Measurements from ENCODE around the gene ARHGAP8. TPM values are rescaled to one million over a fixed set of nuclear protein-coding genes. Genes with fewer than 3 reads are reported as not detected.

Gene ARHGAP8
- total and polyA plus RNA-seq, 2 donors (not counting 3 experiments of a cell fraction or from before 2014, with no cell fraction given): not detected

DNA sequence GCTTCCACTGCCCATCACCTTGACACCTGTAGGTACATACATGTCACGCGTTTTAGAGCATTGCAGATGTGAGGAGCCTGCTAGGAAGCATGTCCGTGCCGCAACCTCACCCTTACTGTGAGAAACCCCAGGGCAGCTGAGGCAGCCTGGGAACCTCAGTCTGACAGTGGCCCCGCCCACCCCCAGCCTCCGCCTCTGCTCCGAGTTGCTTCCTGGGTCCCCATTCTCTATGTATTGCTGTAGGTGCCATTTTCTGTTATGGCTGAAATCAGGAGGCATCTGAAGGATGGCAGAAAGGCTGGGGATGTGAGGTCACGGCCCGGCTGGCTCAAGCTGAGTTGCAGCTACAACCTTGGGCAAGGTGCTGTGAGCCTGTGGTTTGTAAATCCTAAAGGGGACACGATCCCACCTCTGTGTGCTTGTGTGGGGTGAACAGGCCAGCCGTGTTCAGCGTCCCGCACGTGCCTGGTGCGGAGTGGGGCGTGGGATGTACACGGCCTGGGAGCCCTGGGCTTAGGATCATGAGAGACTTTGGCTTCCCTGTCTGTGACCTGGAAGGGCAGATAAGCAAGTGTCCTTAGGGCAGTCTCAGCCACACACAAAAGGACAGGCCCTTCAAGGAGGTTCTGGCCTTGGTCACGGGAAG is 154.7 kb downstream of the ARHGAP8 start:
- Histone ChIP-seq H3K9me1 (replicated peaks; ENCODE audit: control insufficient read depth, extremely low read depth, insufficient read depth, low read length) (no peaks in the 10 kb centered on the region), H3K27ac (ENCODE audit: insufficient read depth, low read depth, low read length) (no peak overlapping the region), H4K20me1 (replicated peaks; ENCODE audit: control insufficient read depth, extremely low read depth, insufficient read depth, low read length) (no peaks in the 10 kb centered on the region), H3K27me3 (ENCODE audit: control insufficient read depth in 2 of 2, insufficient read depth in 2 of 2, low read length in 2 of 2) (no peaks in the 10 kb centered on the region), H3K4me1 (ENCODE audit: control insufficient read depth, extremely low read depth, insufficient read depth, low read length) (no peaks in the 10 kb centered on the region), H3K4me3 (replicated peaks in 1 of 3; ENCODE audit: insufficient read depth in 1 of 3, low read depth in 1 of 3, low read length in 3 of 3) (no peak overlapping the region), H2AFZ (ENCODE audit: low read depth, low read length) (no peak overlapping the region), H3K4me2 (ENCODE audit: insufficient read depth, low read length) (no peak overlapping the region), H3K9me3 (replicated peaks; ENCODE audit: control insufficient read depth, insufficient read depth, low read length) (no peaks in the 10 kb centered on the region), H3K36me3 (ENCODE audit: control insufficient read depth in 2 of 2, extremely low read depth in 1 of 2, insufficient read depth in 2 of 2, low read length in 2 of 2) (no peaks in the 10 kb centered on the region), H3K9ac (replicated peaks; ENCODE audit: extremely low read depth, insufficient read depth, low read length) (no peak overlapping the region), H3K79me2 (ENCODE audit: control insufficient read depth, insufficient read depth, low read length) (no peaks in the 10 kb centered on the region)
- FAIRE-seq (no peak), DNase-seq (ENCODE audit: low read depth, low spot score) (no peak)
- CTCF ChIA-PET: no interaction called here
- BruUV-seq (replicated peaks): no TSS peak
- TF ChIP-seq, protein P1, sequence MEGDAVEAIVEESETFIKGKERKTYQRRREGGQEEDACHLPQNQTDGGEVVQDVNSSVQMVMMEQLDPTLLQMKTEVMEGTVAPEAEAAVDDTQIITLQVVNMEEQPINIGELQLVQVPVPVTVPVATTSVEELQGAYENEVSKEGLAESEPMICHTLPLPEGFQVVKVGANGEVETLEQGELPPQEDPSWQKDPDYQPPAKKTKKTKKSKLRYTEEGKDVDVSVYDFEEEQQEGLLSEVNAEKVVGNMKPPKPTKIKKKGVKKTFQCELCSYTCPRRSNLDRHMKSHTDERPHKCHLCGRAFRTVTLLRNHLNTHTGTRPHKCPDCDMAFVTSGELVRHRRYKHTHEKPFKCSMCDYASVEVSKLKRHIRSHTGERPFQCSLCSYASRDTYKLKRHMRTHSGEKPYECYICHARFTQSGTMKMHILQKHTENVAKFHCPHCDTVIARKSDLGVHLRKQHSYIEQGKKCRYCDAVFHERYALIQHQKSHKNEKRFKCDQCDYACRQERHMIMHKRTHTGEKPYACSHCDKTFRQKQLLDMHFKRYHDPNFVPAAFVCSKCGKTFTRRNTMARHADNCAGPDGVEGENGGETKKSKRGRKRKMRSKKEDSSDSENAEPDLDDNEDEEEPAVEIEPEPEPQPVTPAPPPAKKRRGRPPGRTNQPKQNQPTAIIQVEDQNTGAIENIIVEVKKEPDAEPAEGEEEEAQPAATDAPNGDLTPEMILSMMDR (IDR thresholded peaks at IDR 0.05; ENCODE audit: extremely low read depth in 1 of 2, insufficient read depth in 1 of 2, low read depth in 1 of 2, low read length in 2 of 2): no peak
- TF ChIP-seq POLR2A (IDR thresholded peaks at IDR 0.05; ENCODE audit: low read depth, low read length) (no peak), JUN (IDR thresholded peaks at IDR 0.05; ENCODE audit: borderline replicate concordance, insufficient read depth, insufficient read length, low read depth) (no peak), POLR2AphosphoS5 (IDR thresholded peaks at IDR 0.05; ENCODE audit: insufficient read depth, low read depth, low read length) (no peak), EZH2 (IDR thresholded peaks at IDR 0.05; ENCODE audit: borderline replicate concordance, low read depth, low read length, severe bottlenecking) (no peak), GATA2 (IDR thresholded peaks at IDR 0.05; ENCODE audit: insufficient read depth, insufficient read length, low read depth, low read length) (no peak), FOS (IDR thresholded peaks at IDR 0.05; ENCODE audit: borderline replicate concordance, insufficient read depth, low read length) (no peak), MYC (IDR thresholded peaks at IDR 0.05; ENCODE audit: low read depth, low read length) (no peak)
- TF ChIP-seq, protein P2, sequence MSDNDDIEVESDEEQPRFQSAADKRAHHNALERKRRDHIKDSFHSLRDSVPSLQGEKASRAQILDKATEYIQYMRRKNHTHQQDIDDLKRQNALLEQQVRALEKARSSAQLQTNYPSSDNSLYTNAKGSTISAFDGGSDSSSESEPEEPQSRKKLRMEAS (IDR thresholded peaks at IDR 0.05; ENCODE audit: insufficient read depth, insufficient read length): no peak
- intact Hi-C loops (cut with micrococcal nuclease): no loop called here
- dilution Hi-C loops (cut with MboI; ENCODE audit: extremely low pct_ligation_motif_present, low sequenced_read_pairs): no loop called here
- POLR2A ChIA-PET: no interaction called here
